ACHN (cell line): ENCODE measurements around the gene PMM1.
"Not testable (repeated sequence)": the region's sequence is repeated elsewhere in the genome, so short reads cannot be mapped to it uniquely, and the experiment has no call there.

ENCODE experiments used
- DNase-seq: peaks from one replicate; pipeline ENCODE4 v3.0.0-alpha.2; 2015
- in situ Hi-C: cut with HindIII; loops from 2 replicates; pipeline ENCODE4 v1.10.0; 2017; ENCODE audit warnings: low sequenced_read_pairs, low pct_ligation_motif_present, low pct_unique_long_range_greater_than_20kb

The PMM1 gene

DNA sequence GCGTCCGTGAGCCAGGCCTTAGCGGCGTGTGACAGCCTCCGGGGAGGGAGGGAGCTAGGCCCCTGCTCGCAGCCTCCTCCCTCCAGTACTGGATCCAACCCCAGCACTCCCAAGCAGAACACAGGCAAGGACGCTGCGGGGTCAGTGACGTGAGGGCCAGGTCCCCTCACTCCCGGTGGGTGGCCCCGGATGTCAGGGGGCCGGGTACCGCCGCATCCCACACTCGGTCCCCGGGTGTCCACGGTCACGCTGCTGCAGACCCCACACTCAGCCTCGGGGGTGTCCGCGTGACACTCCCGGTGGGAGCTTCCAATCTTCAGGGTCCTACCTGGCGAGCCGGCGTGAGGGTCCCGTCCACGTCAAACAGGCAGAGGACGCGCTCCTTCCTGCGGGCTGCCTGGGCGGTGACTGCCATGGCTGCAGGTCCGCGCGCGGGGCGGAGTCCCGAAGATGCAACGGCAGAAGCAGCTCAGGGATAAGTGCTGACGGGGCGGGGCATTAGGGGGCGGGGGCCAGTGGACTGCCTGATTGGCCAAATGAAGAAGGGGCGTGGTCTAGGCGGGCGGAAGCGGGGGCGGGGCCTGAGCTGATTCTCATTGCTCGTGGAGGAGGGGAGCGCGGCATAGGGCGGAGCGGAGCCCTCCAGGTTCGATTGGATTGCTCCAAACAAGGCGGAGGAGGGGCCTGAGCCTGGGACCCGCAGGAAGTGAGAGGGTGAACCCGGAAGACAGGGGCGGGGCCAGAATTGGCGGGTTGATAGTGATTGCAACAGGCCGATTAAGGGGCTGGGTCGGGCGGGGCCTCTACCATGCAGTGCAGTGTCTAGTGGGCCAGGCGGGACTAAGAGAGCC is at the start of gene PMM1:
Gene PMM1, minus strand, starts transcription at position 450 of the 851 bp plus-strand sequence. Its CDS starts 35 bp downstream, at position 415.
- peak; percentile 98 for DNase-seq
- in situ Hi-C loops = no loop called here

DNA sequence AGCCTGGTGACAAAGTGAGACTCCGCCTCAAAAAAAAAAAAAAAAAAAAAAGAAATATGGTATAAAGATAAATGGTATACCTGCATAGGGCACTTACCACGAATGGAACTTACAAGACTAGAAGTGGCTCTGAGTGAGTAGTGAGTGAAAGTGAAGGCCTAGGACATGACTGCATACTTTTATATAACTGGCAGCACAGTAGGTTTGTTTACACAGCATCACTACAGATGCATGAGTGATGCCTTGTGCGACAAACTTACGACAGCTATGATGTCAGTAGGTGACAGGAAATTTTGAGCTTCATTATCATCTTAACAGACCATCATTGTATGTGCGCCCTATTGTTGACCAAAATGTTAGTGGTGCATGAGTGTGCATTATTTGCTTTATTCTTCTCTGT is 49.1 kb upstream of the PMM1 start:
- in situ Hi-C loops = no loop called here
- no peak for DNase-seq

DNA sequence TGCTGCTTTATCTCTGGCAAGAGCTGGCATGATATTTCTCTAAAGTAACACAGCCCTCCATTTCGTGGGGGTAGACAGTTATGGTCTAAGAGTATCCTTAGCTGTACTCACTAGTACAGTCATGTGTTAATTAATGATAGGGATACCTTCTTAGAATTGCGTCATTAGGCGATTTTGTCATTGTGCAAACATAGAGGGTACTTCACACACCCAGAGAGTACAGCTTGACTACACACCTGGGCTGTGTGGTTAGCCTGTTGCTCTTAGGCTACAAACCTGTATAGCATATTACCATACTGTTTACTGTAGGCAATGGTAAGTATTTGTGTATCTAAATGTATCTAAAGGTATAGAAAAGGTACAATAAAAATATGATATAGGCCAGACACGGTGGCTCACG is 48.5 kb upstream of the PMM1 start:
- in situ Hi-C loops = no loop called here

DNA sequence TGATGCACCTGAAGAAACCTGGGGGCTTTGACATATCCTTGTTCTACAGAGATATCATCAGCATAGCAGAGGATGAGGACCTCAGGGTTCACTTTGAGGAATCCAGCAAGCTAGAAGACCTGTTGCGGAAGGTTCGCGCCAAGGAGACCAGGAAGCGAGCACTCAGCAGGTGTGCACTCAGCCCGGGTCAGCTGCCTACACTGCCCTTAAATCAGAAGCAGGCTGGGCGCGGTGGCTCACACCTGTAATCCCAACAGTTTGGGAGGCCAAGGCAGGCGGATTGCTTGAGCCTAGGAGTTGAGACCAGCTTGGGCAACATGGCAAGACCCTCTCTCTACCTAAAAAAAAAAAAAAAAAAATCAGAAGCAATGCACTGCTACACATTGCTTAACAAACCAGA is 48.0 kb upstream of the PMM1 start:
- in situ Hi-C loops, DNase-seq: not testable (repeated sequence)

More for the DNA sequence above, 48.5 kb upstream of the PMM1 start:
- no peak for DNase-seq

DNA sequence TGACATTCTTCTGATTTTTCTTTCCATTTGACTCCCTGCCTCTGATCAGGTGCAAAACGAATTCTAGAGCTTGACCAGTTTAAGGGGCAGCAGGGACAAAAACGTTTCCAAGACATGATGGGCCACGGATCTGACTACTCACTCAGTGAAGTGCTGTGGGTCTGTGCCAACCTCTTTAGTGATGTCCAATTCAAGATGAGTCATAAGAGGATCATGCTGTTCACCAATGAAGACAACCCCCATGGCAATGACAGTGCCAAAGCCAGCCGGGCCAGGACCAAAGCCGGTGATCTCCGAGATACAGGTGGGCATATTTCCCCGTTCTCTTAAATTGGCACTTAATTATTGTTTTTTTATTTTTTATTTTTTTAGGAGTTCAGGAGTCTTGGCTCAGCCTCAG is 46.8 kb upstream of the PMM1 start:
- peak; percentile 64 for DNase-seq
- in situ Hi-C loops = no loop called here

DNA sequence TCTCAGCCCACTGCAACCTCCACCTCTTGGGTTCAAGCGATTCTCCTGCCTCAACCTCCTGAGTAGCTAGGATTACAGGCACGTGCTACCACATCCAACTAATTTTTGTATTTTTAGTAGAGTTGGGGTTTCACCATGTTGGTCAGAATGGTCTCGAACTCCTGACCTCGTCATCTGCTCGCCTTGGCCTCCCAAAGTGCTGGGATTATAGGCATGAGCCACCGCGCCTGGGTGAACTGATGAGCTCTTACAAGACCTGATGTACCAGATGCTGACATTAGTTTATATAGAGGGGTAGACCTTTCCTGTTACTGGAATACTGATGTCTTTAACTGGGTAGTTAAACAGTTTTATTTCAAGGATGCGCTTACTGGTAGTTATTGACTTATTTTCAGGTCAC is 45.0 kb upstream of the PMM1 start:
- in situ Hi-C loops, DNase-seq: not testable (repeated sequence)

DNA sequence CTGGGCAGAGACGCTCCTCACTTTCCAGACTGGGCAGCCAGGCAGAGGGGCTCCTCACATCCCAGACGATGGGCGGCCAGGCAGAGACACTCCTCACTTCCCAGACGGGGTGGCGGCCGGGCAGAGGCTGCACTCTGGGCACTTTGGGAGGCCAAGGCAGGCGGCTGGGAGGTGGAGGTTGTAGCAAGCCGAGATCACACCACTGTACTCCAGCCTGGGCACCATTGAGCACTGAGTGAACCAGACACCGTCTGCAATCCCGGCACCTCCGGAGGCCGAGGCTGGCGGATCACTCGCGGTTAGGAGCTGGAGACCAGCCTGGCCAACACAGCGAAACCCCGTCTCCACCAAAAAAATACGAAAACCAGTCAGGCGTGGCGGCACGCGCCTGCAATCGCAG is 42.0 kb upstream of the PMM1 start:
- DNase-seq, in situ Hi-C loops: not testable (repeated sequence)

DNA sequence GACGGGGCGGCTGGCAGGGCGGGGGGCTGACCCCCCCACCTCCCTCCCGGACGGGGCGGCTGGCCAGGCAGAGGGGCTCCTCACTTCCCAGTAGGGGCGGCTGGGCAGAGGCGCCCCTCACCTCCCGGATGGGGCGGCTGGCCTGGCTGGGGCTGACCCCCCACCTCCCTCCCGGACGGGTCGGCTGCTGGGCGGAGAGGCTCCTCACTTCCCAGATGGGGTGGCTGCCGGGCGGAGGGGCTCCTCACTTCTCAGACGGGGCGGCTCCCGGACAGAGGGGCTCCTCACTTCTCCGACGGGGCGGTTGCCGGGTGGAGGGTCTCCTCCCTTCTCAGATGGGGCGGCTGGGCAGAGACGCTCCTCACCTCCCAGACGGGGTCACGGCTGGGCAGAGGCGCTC is 41.5 kb upstream of the PMM1 start:
- in situ Hi-C loops, DNase-seq: not testable (repeated sequence)

DNA sequence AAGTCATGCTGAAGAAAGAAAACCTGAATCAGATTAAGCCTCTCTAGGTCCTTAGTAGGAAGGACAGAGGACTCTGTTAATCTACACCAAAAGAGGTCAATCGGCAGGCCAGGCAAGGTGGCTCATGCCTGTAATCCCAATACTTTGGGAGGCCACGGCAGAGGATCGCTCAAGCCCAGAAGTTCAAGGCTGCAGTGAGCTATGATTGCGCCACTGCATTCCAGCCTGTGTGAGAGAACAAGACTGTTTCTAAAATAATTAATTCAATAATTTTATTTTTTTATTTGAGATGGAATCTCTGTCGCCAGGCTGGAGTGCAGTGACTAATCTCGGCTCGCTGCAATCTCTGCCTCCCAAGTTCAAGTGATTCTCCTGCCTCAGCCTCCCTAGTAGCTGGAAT is 35.9 kb upstream of the PMM1 start:
- DNase-seq = no peak
- in situ Hi-C loops = no loop called here

DNA sequence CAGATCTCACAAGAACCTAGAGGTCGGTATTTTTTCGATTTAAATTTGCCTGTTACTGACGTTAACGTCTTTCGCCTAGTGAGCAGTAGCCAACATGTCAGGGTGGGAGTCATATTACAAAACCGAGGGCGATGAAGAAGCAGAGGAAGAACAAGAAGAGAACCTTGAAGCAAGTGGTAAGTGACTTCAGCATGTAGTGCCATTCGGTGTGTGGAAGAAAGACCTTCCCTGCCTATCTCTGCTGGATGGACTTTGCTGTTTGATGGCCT is 32.2 kb upstream of the PMM1 start:
- DNase-seq = no peak
- in situ Hi-C loops = no loop called here

DNA sequence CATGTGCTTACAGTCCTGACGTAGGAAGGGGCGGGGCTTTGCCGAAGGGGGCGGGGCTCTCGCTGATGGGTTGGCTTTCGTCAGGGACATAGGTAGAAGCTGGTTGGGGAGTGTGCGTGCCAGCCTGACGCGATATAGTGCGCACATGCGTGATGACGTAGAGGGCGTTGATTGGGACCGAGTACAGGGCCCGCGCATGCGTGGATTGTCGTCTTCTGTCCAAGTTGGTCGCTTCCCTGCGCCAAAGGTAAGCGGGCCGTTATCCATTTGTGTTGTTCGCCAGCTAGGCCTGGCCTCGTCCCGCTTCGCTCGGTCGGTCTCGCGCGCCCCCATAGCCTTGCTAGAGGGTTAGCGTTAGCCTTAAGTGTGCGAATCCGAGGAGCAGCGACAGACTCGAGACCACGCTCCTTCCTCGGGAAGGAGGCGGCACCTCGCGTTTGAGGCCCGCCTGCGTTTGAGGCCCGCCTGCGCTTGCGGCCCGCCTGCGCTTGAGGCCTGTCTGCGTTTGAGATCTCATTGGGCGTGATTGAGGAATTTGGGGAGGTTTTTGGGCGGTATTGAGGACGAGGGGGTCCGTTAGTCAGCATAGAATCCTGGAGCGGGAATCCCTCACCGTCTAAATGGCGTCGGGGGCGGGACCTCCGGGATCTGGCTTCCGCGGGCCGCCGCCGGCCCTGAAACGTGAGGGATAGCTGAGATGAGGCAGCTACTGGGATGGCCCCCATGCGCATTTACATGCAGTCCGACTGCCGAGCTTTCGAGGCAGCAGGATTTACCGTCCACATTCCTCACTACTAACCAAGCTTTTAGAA is 31.7 kb upstream of the PMM1 start, which contains the start of gene XRCC6:
Gene XRCC6, plus strand, starts transcription at position 197 of the 812 bp plus-strand sequence. CDS start 710 bp downstream, outside the sequence.
- peak; percentile 97 for DNase-seq
- in situ Hi-C loops = no loop called here

DNA sequence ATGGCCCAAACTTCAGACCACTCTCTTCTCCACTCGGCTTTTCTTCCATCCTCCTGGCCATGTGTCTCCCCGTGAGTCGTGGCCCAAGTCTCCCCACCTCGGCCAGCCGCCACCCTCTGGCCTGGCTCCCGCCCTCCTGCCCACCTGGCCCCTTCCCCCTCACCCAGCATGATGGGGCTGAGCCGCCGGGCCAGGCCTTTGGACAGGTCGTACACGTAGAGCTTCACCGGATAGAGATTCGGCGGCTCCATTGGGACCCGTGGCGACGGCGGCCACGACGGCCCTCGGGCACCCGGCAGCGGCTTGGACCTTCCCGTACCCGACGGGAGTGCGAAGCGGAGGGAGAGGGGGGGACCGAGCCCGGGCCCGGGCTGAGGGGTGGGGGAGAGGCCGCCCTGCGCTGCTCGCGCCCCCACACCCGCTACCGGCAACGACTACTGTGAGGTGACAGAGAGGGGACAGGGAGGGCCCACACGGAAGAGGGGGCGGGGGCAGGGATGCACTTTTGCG is 31.0 kb upstream of the PMM1 start, which contains the start of gene DESI1:
Gene DESI1, minus strand, starts transcription at position 455 of the 510 bp plus-strand sequence. Its CDS starts 204 bp downstream, at position 251.
- in situ Hi-C loops = no loop called here
- DNase-seq = peak; percentile 51

DNA sequence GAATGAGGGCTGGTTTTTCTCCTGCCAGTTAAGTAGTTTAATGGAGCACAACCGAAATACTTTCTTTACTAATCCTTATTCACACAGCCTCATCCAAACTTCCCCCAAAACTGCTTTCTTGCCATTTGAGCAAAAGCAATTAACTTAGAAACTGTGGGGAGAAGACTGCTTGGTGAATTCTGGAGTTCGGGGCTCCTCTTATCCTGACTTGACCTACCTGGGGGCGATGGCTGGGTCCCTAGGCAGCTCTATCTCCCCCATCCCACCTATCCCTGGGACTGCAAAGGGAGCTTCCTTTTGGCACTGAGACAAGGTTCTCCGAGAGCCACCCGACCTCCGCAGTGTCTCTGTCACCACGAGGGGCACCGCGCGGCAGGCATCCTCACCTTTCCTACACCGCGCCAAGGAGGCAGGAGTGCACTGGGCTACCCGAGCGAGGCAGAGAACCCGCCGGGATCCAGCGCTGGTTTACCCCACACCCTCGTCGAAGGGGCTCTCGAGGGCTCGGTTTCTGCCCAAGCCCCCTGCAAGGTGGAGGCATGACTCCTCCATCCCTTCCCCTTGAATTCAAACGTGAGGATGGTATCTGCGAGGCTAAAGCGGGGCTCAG is 30.4 kb upstream of the PMM1 start:
- in situ Hi-C loops = no loop called here
- peak; percentile 33 for DNase-seq

DNA sequence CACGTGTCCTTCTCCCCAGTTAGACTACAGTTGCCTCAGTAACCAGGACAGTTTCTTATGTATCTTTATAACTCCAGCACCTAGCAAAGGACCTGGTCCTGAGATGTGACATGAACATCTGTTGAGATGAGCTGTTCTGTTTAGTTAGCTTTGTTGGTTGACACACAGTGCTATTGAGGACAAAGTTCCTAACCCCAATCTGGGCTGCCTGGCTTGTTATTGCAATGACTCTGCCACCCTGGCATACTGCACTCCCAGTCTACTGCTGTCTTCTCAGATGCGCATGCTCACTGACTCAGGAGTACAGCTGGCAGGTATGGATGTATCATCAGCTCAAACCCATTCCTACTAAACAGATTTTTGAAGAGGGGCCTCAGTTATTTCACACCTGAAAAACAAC is 23.8 kb upstream of the PMM1 start:
- in situ Hi-C loops = no loop called here
- DNase-seq = no peak

DNA sequence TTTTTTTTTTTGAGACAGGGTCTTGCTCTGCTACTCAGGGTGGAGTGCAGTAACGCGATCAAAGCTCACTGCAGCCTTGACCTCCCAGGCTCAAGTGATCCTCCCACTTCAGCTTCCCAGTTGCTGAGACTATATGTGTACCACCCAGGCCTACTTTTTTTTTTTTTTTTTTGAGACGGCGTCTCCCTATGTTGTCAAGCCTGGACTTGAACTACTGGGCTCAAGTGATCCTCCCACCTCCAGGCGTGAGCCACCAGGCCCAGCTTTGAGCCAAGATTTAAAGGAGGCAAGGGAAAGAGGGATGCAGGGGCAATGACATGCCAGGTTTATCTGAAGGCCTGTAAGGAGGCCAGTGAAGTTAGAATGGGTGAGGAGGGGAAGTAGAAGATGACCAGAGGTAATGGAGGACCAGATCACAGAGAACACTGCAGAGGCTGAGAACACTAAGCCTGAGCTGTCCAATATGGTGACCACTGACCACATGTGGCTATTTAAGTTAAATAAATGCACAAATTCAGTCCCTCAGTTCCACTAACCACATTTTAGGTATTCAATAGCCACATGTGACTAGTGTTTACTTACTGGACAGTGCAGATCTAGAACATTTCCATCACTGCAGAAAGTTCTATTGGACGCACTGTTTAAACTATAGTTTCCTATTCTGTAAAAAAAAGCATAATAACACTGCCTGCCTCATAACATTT is 23.1 kb upstream of the PMM1 start:
- in situ Hi-C loops = no loop called here
- no peak for DNase-seq

DNA sequence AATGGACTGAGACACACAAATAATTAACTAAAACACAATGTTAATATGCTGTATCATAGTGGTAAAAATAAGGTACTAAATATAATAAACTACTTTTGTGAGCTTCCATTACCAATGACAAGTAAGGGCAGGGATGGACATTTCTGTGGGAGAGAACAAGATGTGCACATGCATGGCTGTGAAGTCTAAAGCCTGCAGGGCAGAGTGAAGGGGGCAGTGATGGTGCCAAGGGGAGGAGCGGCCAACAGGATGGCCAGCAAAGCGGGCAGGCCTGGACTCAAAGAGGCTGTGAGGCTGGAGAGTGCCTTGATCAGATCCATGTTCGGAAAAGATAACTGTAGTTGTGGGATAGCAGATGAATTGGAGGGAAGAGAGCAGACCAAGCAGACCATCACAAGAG is 18.7 kb upstream of the PMM1 start:
- in situ Hi-C loops = no loop called here
- no peak for DNase-seq

DNA sequence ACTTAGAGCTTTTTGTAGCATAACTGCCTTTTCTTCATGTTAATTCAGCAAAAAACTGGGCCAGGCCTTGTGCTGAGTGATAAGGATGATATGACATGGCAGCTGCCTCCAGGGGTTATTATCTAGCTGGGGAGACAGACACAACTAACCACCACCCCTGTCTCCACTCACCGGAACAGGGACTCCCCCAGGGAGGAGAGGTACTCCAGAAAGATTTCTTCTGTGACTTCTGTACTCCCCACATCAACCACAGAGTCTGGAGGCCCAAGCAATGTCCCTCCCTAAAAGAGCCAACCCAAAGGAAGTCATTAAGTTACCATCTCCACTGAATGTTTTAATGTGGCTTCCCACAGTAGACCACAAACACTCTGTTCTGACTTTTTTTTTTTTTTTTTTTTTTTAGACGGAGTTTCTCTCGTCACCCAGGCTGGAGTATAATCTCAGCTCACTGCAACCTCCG is 14.3 kb upstream of the PMM1 start:
- in situ Hi-C loops = no loop called here
- DNase-seq = no peak

DNA sequence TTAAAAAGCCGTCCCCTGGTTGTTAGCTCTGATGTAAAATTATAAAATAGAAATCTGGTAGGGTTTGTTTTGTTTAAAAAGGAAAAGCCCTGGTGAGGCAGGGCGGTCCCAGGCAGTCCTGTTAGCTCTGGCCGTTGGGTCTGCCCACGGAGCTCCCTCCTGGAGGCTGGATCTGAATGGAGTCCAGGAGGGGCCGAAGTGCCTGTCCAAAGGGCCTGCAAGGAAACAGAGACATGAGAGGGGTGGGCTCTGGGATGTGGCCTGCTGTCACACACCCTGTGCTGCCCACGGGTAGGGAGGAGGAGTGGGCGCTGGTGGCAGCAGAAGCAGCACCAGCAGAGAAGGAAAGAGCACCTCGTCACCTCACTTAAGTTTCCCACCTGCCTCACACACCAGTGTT is 11.3 kb upstream of the PMM1 start:
- in situ Hi-C loops = no loop called here

More for the DNA sequence above, 11.3 kb upstream of the PMM1 start:
- no peak for DNase-seq
